HepG2 (cell line): ENCODE results near the gene RPL36. TPM values are rescaled to one million over a fixed set of nuclear protein-coding genes. Genes with fewer than 3 reads are reported as not detected.

Experiments
- ATAD3A ChIP-seq: sonication (generic); formaldehyde crosslinking; IDR thresholded peaks from 2 replicates; pipeline ENCODE4 v1.4.0; 2020; ENCODE audit warnings: missing genetic modification reagents
- ATF1 ChIP-seq: IDR thresholded peaks from 2 replicates; pipeline ENCODE4 v1.6.1; 2016; ENCODE audit warnings: mild to moderate bottlenecking, control low read depth
- ATF7 ChIP-seq, 2 experiments: fragments of 450-650 bp in 1 of 2; sonication (generic) in 1 of 2; formaldehyde crosslinking in 1 of 2; IDR thresholded peaks; 2 replicates each; pipeline versions ENCODE4 v1.4.0 to v1.6.1; 2016 to 2020; ENCODE audit warnings: antibody characterized with exemption in 1 of 2, mild to moderate bottlenecking in 1 of 2, missing genetic modification reagents in 1 of 2
- CCDC6 ChIP-seq: sonication (generic); formaldehyde crosslinking; IDR thresholded peaks from 2 replicates; pipeline ENCODE4 v1.8.1; 2022; ENCODE audit warnings: mild to moderate bottlenecking, missing genetic modification reagents, moderate library complexity
- CEBPG ChIP-seq: IDR thresholded peaks from 2 replicates; pipeline ENCODE4 v1.6.1; 2016
- CENPT ChIP-seq: sonication (generic); formaldehyde crosslinking; IDR thresholded peaks from 2 replicates; pipeline ENCODE4 v1.8.0; 2022; ENCODE audit warnings: low read depth, mild to moderate bottlenecking, moderate library complexity, missing genetic modification reagents
- CREB1 ChIP-seq, 2 experiments: fragments of 450-650 bp in 1 of 2; IDR thresholded peaks; 2 replicates each; pipeline ENCODE4 v1.6.1; 2016 to 2017; ENCODE audit warnings: control low read depth in 1 of 2, mild to moderate bottlenecking in 1 of 2, missing compliant biosample characterization in 1 of 2, missing genetic modification characterization in 1 of 2
- GABPA ChIP-seq, 2 experiments: IDR thresholded peaks; 2 replicates each; pipeline ENCODE4 v1.6.1; 2011 to 2016; ENCODE audit warnings: low read depth in 2 of 2, low read length in 1 of 2, missing biosample characterization in 1 of 2, missing genetic modification characterization in 1 of 2
- MIER3 ChIP-seq: IDR thresholded peaks from 2 replicates; pipeline ENCODE4 v1.6.1; 2016; ENCODE audit warnings: missing compliant biosample characterization, borderline replicate concordance
- MYNN ChIP-seq: sonication (generic); formaldehyde crosslinking; IDR thresholded peaks from 2 replicates; pipeline ENCODE4 v1.4.0; 2020; ENCODE audit warnings: mild to moderate bottlenecking, low read depth, missing genetic modification reagents
- PCBP2 ChIP-seq: fragments of 200-400 bp; formaldehyde crosslinking; optimal IDR thresholded peaks from 2 replicates; pipeline ENCODE3; 2018; ENCODE audit warnings: low read length, low read depth; ENCODE audit not compliant: poor library complexity, severe bottlenecking
- POLR2AphosphoS5 ChIP-seq: IDR thresholded peaks from 2 replicates; pipeline ENCODE4 v1.6.1; 2012; ENCODE audit warnings: low read depth, low read length
- POLR2G ChIP-seq: fragments of 200-400 bp; formaldehyde crosslinking; IDR thresholded peaks from 2 replicates; pipeline ENCODE4 v1.6.1; 2018; ENCODE audit warnings: mild to moderate bottlenecking, low read depth, low read length, moderate library complexity
- RBFOX2 ChIP-seq: fragments of 200-400 bp; formaldehyde crosslinking; IDR thresholded peaks from 2 replicates; pipeline ENCODE4 v1.6.1; 2017; ENCODE audit warnings: low read depth, mild to moderate bottlenecking, low read length
- SPEN ChIP-seq: sonication (generic); formaldehyde crosslinking; IDR thresholded peaks from 2 replicates; pipeline ENCODE4 v1.5.1; 2020; ENCODE audit warnings: low read depth, mild to moderate bottlenecking, missing genetic modification reagents
- ZNF362 ChIP-seq: sonication (generic); formaldehyde crosslinking; IDR thresholded peaks from 2 replicates; pipeline ENCODE4 v1.4.0; 2020; ENCODE audit warnings: missing genetic modification reagents, mild to moderate bottlenecking, borderline replicate concordance
- ZNF510 ChIP-seq: sonication (generic); formaldehyde crosslinking; IDR thresholded peaks from 2 replicates; pipeline ENCODE4 v1.4.0; 2020; ENCODE audit warnings: low read depth, mild to moderate bottlenecking, missing genetic modification reagents
- ZNF549 ChIP-seq: sonication (generic); formaldehyde crosslinking; IDR thresholded peaks from 2 replicates; pipeline ENCODE4 v1.5.0; 2020; ENCODE audit warnings: missing genetic modification reagents
- ZNF709 ChIP-seq: sonication (generic); formaldehyde crosslinking; IDR thresholded peaks from 2 replicates; pipeline ENCODE4 v1.5.0; 2020; ENCODE audit warnings: mild to moderate bottlenecking, missing genetic modification reagents
- polyA plus RNA-seq, 8 experiments: library from polyadenylated mRNA; depleted of rRNA in 3 of 8; stranded (reverse) in 7 of 8; unstranded in 1 of 8; fragments of >200 nt; fragmentation: Illumina TruSeq in 4 of 8; extraction: Trizol in 4 of 8; gene quantifications; 2 replicates each; pipeline versions ENCODE4 v1.2.1 to v1.2.3, GENCODE V29; 2011 to 2016; ENCODE audit warnings: low read depth in 4 of 8, missing spikeins in 1 of 8, mixed read lengths in 1 of 8; ENCODE audit not compliant: insufficient read depth in 1 of 8
- total RNA-seq, 5 experiments: library from RNA; depleted of rRNA; stranded (reverse); fragments of >200 nt; fragmentation: Illumina TruSeq; extraction: Trizol; gene quantifications; 2 replicates each; pipeline ENCODE4 v1.2.3, GENCODE V29; 2016; ENCODE audit warnings: low read depth in 1 of 5
- TF ChIP-seq, protein P1 (sequence below): sonication (generic); formaldehyde crosslinking; IDR thresholded peaks from 2 replicates; pipeline ENCODE4 v1.4.0; 2020; ENCODE audit warnings: mild to moderate bottlenecking, missing genetic modification reagents
- TF ChIP-seq, protein P2 (sequence below), 2 experiments: IDR thresholded peaks; 2 replicates each; pipeline ENCODE4 v1.6.1; 2011 to 2012; ENCODE audit warnings: low read length in 2 of 2, borderline replicate concordance in 1 of 2, low read depth in 1 of 2, mild to moderate bottlenecking in 1 of 2, moderate library complexity in 1 of 2
- TF ChIP-seq, protein P3 (sequence below): sonication (generic); formaldehyde crosslinking; IDR thresholded peaks from 2 replicates; pipeline ENCODE4 v1.4.0; 2020; ENCODE audit warnings: missing genetic modification reagents

RPL36 gene
- total and polyA plus RNA-seq, 2 of the 13 experiments (the other 11 are each of a cell fraction or from before 2014, with no cell fraction given) = 706 to 740 TPM

DNA sequence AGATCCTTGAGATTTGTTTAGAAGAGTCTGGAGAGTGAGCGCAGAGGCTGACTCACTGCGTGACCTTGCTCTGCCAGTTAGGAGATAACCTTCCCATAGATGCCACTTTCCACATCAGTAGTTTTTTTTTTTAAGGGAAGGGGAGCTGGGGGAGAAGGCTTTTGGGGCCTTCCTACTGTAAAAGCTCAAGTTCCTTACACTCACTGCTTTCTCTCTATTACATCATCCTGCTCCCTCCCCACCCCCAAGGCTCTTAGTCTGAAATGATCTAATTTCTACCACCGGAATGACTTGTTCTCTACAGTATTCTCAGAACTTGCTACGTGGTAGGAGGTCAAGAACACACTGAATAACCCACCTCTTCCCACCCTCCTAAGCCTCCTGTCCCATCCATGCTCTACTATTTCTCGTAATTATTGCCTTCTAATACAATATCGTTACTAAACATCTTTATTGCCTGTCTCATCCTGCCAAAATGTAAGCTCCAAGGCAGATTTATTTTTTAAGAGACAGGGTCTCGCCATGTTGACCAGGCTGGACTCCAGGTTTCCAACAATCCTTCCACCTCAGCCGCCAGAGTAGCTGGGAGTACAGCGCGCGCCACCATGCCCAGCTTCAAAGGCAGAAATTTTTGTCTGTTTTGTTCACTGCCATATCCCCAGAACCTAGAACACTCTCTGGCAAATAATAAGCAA is 28.6 kb downstream of the RPL36 start (continued):
- TF ChIP-seq RBFOX2 (no peak), PCBP2 (no peak), ZNF549 (no peak), ZNF709 (CRISPR knock-in tag) (peak; percentile 33; the same call in 1 of the 2 replicates), ATF7 (IDR thresholded peaks at IDR 0.05) (peak; percentile 37; the same call in 1 of the 2 replicates), ATF7 (CRISPR knock-in tag; IDR thresholded peaks at IDR 0.05) (no peak), GABPA (IDR thresholded peaks at IDR 0.05; ENCODE audit: low read depth, low read length) (no peak), GABPA (CRISPR knock-in tag; IDR thresholded peaks at IDR 0.05; ENCODE audit: low read depth) (peak; percentile 21; the same call in 1 of the 2 replicates), ZNF362 (CRISPR knock-in tag) (peak; percentile 52; the same call in 1 of the 2 replicates), POLR2G (no peak; the same call in 1 of the 2 replicates), ZNF510 (CRISPR knock-in tag) (no peak), MIER3 (CRISPR knock-in tag) (0 out of 2 replicates have a peak, but pooled peaks have one; percentile 6), ATAD3A (CRISPR knock-in tag) (no peak), MYNN (0 out of 2 replicates have a peak, but pooled peaks have one; percentile 56), CEBPG (CRISPR knock-in tag) (peak; percentile 69), ATF1 (CRISPR knock-in tag) (no peak), POLR2AphosphoS5 (0 out of 2 replicates have a peak, but pooled peaks have one; percentile 19), SPEN (no peak), CENPT (no peak), CCDC6 (CRISPR knock-in tag) (0 out of 2 replicates have a peak, but pooled peaks have one; percentile 26), CREB1 (IDR thresholded peaks at IDR 0.05) (no peak), CREB1 (CRISPR knock-in tag; IDR thresholded peaks at IDR 0.05) (no peak; the same call in 1 of the 2 replicates)
- TF ChIP-seq, protein P1, sequence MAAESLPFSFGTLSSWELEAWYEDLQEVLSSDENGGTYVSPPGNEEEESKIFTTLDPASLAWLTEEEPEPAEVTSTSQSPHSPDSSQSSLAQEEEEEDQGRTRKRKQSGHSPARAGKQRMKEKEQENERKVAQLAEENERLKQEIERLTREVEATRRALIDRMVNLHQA (CRISPR knock-in tag) = 0 out of 2 replicates have a peak, but pooled peaks have one; percentile 71
- TF ChIP-seq, protein P2, sequence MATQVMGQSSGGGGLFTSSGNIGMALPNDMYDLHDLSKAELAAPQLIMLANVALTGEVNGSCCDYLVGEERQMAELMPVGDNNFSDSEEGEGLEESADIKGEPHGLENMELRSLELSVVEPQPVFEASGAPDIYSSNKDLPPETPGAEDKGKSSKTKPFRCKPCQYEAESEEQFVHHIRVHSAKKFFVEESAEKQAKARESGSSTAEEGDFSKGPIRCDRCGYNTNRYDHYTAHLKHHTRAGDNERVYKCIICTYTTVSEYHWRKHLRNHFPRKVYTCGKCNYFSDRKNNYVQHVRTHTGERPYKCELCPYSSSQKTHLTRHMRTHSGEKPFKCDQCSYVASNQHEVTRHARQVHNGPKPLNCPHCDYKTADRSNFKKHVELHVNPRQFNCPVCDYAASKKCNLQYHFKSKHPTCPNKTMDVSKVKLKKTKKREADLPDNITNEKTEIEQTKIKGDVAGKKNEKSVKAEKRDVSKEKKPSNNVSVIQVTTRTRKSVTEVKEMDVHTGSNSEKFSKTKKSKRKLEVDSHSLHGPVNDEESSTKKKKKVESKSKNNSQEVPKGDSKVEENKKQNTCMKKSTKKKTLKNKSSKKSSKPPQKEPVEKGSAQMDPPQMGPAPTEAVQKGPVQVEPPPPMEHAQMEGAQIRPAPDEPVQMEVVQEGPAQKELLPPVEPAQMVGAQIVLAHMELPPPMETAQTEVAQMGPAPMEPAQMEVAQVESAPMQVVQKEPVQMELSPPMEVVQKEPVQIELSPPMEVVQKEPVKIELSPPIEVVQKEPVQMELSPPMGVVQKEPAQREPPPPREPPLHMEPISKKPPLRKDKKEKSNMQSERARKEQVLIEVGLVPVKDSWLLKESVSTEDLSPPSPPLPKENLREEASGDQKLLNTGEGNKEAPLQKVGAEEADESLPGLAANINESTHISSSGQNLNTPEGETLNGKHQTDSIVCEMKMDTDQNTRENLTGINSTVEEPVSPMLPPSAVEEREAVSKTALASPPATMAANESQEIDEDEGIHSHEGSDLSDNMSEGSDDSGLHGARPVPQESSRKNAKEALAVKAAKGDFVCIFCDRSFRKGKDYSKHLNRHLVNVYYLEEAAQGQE (IDR thresholded peaks at IDR 0.05; ENCODE audit: borderline replicate concordance in 1 of 2, low read depth in 1 of 2, low read length in 2 of 2) = no peak
- TF ChIP-seq, protein P3, sequence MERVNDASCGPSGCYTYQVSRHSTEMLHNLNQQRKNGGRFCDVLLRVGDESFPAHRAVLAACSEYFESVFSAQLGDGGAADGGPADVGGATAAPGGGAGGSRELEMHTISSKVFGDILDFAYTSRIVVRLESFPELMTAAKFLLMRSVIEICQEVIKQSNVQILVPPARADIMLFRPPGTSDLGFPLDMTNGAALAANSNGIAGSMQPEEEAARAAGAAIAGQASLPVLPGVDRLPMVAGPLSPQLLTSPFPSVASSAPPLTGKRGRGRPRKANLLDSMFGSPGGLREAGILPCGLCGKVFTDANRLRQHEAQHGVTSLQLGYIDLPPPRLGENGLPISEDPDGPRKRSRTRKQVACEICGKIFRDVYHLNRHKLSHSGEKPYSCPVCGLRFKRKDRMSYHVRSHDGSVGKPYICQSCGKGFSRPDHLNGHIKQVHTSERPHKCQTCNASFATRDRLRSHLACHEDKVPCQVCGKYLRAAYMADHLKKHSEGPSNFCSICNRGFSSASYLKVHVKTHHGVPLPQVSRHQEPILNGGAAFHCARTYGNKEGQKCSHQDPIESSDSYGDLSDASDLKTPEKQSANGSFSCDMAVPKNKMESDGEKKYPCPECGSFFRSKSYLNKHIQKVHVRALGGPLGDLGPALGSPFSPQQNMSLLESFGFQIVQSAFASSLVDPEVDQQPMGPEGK (CRISPR knock-in tag) = peak; percentile 16; the same call in 1 of the 2 replicates
